HG03354 (cell line): ENCODE data around the gene DDX53.

Experiments
- ATAC-seq: cut with Tn5 transposase; IDR thresholded peaks from one replicate; pipeline ENCODE4 v1.9.1; 2021; ENCODE audit warnings: mild to moderate bottlenecking; ENCODE audit not compliant: unreplicated experiment, poor library complexity, severe bottlenecking

The DDX53 gene

DNA sequence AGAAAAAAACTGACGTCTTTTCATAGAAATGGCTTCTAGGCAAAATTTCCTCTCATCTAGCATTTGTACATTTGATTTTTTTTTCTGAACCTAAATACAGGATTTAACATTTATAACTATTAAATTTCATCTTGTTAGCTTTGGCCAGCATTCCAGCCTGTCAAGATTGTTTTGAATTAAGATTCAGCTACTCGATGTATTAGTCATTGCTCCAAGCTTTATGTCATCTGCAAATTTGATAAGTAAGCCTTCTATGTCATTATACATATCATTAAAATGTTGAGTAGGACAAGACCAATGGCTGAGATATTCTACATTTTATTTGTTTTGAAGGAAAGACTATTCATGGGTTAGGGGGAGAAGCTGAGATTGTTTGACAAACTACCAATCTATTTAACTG lies 46.7 kb downstream of the DDX53 start:
- ATAC-seq, result no peak

DNA sequence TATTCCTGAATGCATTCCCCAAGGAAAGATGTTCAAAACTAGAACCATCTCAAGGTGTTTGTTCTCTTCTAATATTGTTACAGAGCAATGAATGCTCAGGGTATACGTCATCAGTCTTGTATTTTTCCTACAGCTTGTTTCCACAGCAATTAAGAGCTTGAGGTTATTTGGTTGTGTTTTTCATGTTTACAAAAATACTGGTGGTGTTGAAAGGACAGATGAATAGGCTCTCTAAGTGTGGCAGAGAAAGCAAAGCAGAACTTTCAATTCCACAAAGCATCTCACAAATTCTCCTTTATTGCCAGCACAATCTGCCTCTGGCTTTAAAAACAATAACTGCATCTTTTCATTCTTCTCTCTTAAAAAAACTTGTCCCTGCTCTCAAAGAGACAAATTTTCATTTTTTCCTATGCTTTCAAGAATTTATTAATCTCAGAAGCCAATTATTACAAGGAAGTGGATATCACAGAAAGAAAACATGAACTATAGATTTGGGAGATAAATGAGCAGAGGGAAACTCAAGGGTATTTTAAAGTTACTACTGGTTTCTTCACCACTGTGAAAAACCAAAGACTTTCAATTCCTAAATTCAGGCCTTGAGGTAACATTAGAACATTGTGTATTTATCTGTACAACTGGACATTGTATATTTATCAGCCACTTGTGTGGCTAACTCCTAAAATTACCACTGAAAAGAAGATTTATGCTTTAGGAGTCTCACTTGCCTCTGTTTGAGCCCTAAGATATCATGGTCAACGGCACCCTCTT lies 49.2 kb downstream of the DDX53 start:
- ATAC-seq, result no peak

DNA sequence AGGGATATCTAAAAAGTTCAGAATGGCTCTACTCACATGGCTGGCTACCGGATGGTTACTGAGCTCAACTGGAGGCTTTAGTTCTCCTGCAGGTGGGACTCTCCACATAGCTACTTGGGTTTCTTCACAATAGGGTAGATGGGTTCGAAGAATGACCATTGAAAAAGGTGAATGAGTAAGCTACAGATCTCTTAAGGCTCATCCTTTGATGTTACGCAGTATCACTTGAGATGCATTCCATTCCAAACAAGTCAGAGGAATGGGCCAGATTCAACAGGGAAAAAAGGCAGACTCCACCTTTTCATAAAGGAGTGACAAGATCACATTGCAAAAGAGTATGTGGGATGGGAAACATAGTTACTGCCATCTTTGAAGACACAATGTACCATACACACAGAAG lies 52.6 kb downstream of the DDX53 start:
- no peak for ATAC-seq
